Middle frontal gyrus (tissue), 1 donor: ENCODE measurements around the gene MBTPS1.

Experiments used
- DNase-seq: peaks from one replicate; pipeline ENCODE4 v3.0.0-alpha.2; 2015; ENCODE audit warnings: low spot score; ENCODE audit errors: extremely low spot score

Gene MBTPS1

DNA sequence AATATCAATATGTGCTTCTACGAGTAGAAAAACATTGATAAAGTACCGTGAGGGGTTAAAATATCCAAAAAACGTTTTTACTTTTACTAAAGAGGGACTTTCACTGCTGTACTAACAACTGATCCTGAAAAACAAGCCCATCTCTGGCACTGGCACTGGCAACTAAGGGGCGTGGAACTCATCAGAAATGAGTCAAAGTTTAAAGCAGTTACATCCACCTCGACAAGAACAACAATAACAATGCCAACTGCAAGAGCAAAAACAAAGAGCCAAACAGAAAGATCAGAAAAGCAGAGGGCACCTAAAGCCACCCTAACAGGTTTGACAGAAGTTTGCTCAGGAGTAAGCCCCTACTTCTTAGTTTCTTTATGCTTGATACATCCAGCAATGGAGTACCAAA lies 13.1 kb downstream of the MBTPS1 start:
- no peak for DNase-seq

DNA sequence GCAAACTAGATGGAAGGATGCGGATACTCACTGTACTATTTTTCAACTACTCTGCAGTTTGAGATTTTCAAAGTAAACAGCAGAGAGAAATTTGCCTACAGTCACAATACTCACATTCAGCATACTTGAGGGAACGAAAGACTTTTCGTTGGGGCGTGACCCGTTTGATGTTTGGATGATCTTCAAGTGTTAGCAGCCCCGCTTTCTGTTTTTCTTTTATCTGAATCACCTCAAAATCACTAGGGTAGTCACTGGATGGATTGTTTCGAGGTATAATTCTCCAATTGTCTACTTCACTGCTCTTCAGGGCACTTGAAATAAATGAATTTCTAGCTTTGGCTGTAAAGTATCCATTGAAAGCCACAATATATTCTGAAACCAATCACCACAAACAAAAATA lies 17.8 kb downstream of the MBTPS1 start:
- no peak for DNase-seq

DNA sequence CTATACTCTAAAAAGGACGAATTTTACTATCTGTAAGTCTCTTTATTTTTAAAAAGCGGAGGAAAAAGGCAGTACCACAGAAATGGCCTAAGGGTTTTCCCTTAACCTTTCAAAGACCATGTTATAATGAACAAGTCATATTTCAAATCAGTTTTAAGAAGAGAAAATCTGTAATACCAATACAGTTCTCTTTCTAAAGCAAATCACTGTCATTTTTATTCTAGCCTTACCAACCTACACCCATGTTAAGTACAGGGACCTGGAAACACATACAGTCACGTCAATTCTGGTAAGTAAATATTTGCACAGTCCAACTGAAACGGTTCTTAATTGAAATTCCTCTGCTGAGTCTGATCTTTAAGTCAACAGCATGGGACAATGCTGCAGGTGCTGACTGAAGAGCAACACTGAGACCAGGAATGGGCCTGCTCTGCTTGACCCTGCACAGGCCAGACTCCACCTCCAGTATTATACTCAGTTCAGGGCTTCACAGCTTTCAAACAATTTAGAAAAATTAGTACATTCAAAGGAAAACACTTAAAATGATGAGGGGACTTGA lies 20.2 kb downstream of the MBTPS1 start:
- DNase-seq = no peak

DNA sequence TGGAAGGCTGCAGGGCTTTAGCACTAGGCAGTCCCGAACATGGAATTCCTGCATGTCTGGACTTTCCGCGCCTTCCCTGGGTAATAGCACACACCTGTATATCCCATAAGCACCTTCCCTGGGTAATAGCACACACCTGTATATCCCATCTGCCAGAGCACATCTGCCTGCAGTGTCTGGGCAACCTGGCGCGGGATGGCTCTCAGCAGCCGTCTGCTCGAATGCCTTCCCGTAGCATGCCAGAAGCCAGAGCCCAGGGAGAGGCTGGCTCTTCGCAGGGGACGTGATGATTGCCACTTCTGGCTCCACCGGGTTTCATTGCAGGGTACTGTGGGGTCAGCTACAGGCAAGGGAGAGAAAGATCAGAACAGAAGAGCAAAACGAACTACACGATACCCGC lies 21.3 kb downstream of the MBTPS1 start:
- DNase-seq = no peak

DNA sequence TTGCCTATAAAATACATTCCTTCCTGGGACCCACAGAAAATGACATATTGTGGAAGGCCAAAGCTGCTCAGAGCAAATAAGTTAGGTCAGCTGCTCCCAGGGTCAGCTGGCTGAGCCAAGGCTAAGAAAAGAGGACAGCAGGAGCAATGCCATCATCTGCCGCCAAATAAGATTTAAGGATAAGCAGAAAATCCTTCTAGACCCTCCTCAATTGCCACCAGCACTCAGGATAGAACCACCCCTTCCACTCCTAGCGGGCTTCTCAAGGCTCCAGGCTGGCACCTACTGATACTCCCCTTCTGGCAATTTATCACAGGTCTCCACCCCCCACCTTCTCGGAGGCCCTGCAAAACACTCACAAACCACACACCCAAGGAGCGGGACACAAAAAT lies 22.9 kb downstream of the MBTPS1 start:
- DNase-seq = no peak

DNA sequence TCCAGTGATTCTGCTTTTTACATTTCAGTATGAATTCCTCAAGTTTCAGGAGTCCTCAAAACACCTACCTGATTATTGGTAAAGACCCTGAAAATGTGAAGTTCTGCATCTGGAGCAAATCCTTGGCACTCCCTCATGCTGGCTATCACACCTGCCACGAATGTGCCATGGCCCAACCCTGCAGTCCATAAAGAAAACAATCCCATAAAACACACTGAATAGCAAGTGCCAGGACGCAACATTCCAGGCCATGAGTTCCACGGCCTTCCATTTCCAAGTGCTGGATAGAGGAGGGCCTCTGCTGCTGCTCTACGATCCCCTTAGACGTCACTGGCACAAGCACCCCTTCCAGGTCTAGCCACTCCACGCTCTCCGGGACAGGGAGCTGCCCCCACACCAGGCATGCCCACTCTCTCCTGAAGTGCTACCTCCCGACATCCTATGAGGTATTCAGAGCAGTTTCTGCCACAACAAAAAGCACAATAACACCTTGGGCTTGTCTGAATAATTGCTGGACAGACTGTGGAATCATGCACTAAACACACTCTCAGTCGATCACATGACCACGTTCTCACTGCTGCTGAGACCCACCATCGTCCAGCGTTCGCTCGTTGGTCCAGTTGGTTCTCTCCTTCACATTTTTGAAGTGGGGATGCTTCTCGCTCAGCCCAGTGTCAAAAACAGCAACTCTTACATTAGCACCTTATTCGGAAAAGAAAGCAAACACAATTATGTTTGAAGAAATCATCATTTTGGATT lies 23.4 kb downstream of the MBTPS1 start:
- no peak for DNase-seq

DNA sequence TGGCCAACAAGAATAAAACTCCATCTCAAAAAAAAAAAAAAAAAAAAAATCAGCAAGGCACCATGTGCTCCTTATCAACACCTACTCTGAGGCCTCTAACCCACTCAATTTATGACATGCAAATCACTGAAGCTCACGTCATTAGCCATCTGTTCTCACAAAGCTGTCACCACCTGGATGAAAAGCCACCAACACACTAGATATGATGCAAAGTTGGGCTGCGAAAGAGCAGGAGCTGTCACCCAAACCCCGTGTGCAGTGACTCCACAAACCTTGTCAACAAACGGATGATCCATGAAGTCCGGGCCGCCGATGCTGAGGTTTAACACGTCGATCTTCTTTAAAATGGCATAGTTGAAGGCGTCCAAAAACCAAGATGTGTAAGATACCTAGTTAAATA lies 25.3 kb downstream of the MBTPS1 start:
- no peak for DNase-seq

DNA sequence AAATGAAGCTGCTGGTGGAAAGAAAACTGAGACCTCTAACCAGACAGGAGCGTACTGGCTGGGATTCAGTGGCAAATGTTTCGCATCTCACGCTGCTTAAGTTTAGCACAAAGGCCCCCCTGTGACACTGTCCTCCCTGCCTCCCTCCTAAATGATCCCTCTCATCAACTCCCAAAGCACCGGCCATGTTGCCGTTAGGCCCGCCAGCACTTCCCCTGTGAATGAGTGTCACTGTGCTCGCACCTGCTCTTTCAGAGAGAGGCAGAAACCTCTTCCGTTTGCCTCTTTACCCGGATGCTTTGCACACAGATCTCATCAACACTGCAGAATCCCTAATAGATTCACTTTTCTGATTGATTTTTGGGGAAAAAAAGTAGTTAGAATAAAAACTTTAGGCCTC lies 26.5 kb downstream of the MBTPS1 start:
- DNase-seq = no peak

DNA sequence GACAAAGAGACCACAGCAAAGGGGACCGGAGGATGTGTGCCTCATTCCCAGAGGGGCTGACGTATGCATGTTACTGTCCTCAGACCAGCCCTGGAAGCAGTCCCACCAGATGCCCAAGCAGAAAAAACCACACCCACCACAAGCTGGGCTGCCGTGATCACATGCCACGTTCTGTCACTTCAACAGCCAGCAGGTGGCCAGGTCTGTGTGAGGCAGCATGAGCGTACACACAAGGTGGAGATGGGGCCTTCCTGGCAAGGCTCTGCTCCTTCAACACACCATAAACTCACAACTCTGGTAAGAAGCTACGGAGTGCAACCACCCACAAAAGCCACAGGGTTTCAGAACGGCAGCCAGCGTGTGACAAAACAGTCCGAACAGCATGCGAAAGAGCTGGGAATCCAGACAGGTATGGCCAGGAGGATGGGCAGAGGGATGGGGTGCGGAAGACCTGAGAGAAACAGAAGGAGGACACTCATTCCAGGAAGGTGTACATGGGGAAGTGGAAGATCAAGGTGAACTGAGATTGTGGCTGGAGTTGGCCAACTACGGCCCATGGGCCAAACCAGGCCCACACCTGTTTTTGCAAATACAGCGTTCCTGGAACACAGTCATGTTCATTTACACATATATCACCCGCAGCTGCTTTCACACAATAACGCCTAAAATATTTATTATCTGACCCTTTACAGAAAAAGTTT lies 27.9 kb downstream of the MBTPS1 start:
- no peak for DNase-seq

DNA sequence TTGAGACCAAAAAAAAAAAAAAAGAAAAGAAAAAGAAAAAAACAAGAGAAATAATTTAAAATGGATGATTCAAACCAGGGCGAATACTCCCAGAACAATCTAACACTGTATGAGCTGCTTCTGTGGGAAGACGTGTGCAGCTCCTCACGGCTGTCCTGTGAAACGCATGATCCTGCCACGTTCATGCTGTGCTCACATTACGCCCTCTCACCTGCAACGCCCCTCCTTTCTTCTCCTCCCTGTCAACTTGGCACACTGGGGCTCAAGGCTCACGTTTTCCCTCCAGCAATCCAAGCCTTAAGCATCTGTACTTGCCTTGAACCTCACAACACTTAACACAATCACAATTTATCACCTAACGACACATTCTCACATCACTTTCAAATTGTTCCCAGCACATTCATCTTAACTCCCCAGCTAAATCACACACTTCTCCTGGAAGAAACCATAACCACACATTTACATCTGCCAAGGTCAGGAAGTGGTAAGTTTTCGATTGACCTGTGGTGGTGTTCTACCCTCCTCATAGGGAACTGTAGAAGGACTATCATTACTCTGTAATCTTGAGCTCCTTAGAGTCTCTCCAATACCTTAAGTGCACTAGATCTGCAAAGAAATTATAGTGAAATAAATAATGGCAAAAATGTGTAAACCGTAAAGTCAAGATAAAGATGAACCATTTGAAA lies 29.1 kb downstream of the MBTPS1 start:
- DNase-seq = no peak

DNA sequence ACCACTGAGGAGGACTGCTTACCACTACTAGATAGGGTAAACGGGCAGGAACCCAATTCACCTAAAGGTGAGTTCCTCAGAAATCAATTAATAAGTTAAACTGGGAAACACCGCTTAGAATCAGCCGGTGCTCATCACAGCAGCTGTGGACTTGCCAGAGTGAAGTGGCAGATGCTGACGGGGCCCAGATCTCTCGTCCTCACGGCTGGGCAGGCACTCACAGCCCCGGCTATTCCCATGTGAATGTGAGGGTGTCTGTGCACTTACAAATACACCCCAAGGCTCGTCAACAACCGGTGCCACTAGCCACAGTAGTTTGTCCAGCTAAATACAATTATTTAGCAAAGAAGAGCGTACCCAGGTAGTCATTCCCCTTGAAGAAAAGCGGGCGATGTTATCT lies 29.7 kb downstream of the MBTPS1 start:
- DNase-seq = no peak

DNA sequence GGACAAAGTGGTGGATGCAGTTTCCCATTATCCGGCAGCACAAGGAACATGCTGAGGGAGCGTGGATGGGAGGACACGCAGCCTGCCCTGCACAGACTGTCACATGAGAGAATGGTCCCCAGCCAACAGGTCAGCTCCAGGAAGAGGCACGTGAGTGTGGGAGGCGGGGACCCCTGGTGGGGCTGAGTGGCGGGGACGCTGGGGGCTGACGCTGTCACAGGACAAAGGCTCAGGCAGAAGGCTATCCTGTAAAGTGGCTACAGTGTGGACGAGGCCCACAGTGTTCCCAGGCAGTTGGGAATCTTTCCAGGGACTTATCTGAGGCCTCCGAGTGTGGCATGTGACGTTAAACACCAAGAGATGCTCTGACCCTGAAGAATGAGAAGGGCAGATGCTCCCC lies 30.4 kb downstream of the MBTPS1 start:
- no peak for DNase-seq

DNA sequence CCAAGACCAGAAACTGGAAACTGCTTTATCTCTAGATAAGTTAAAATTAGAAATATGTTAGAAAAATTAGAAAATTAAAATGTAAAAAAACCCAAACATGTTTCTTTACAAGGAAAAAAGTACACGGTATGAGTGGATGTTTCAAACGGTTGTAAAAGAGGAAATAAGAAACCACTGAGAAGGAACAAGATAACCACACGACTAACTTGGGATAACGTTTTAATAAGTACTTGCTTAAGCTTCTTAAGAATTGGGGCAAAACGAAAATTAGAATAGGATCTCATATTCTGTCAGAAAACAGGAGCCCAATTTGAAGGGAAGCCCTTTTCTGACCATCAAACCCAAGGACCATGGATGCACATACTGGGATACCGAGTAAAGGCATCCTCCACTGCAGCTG lies 31.0 kb downstream of the MBTPS1 start:
- DNase-seq = no peak

DNA sequence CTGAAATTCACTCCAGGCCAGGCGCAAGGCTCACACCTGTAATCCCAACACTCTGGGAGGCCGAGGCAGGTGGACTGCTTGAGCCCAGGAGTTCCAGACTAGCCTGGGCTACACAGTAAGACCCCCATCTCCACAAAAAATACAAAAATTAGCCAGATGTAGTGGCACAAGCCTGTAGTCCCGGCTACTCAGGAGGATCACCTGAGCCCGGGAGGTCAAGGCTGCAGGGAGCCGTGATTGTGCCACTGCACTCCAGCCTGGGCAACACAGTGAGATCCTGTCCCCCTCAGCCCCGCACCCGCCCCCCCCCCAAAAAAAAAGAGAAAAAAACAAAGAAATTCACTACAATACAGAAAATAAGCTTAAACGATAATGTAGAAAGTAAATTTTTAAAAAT lies 31.5 kb downstream of the MBTPS1 start:
- DNase-seq = no peak

DNA sequence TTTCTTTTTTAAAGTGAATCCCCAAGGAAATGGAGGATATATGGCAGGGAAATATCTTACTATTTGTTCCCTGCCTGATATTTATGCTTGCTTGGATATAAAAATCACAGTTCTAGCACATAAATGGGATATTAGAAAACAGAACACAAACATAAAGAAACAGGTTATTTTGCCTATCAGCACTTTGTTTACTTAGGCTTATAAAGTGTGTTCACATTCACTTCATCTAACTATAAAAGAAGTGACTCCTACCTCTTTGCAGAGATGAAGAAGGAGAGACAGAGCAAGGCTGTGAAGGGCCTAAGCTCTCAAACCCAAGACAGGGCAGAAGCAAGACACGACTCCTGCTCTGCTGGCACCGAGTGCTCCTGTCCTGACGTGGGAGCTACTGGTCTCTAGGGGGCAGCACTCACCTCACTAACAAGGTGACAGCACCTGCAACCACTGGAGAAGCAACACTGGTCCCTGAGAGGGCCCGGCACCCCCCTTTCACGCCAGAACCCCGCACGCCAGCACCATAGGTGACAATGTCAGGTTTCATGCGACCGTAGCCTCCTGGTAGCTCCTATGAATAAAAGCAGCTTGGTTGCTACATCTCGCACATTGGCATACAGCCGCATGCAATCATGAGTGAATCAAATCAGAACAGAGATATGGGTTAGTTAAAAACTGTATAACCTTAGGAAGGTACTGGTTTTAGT lies 32.0 kb downstream of the MBTPS1 start:
- no peak for DNase-seq

DNA sequence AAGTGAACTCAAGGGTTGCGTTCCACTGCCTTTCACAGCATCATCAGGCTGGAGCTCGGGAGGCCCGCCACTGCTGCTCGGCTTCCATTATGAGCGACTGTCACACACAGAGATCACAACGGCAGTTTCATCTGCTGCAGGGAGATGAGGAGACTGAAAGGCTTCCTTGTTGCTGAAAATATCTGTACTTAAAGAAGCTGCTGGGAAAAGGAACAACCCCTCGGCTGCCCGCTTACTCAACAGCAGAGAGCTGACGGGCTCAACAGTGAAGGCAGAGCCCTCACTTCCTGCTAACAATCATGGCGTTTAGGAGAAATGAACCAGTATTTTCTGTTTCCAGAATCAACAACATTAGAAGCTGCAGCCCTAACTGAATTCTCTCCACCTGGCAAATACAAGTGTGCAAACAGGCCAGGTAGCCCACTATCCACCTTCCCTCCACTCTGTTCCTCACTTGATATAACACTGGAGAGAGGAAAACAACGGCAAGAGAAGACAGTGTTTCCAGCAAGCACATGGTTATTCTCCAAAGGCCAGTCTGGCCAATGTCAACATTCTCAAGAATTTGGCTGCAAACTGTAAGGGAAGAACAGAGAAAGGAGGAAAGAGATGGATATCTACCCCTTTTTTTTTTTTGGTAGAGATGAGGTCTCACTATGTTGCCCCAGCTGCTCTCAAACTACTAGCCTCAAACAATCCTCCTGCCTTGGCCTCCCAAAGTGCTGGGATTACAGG lies 33.7 kb downstream of the MBTPS1 start:
- DNase-seq = no peak

DNA sequence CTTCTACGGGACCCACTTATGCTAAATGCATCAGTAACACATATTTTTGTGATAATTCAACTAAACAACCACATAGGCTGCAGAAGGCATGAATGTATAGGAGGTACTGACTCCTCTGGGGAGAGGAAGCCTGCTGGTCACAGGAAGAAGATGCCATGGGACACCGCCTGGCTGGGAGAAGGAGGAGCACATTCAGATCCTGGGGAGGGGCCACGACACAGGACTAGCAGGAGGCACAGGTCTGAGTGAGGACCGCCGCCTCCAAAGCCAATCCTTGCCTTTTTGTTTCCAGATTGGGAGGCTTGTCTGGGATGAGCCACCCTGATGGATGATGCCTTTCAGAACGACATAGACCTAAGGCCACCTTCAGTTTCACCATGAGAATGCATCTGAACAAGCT lies 34.6 kb downstream of the MBTPS1 start:
- DNase-seq = no peak

DNA sequence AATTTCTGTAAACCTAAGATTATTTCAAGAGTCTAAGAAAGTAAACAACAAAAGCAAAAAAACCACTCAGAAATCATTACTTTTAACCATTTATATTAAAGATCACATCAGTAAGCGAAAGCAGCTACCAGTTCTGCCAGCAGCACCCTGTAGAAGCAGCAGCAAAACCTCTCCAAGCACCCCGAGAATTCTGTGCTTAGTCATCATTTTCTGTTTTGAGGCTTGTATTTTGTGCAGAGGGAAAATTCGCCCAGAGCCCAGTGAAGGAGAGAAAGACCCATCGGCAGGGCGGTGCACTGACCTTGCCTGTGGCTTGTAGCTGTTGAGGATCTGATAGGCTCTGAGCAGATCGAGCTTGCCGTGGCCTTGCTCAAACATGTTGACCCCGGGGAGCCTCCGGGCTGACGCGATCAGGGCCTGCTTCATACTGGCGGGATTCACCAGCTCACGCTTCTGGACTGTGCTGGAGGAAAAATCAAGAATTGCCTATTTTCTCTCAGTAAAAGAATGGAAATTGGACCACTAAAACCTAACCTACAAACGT lies 35.2 kb downstream of the MBTPS1 start:
- DNase-seq = no peak

DNA sequence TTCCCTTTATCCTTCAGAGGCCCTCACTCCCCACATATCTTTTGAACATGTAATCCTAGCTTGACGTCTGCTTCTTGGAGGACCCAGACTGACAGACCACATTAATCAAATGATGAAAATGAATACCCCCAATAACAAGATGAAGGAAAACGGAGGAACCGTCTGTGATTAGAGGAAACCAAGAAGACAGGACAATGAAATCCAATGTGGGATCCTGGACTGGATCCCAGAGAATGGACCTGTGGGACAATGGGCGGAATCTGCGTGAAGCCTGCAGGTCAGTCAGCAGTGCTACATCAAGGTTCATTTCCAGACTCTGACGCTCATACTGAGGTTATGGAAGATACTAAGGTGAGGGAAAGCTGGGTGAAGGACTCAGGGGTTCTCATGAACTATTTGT lies 35.9 kb downstream of the MBTPS1 start:
- no peak for DNase-seq

DNA sequence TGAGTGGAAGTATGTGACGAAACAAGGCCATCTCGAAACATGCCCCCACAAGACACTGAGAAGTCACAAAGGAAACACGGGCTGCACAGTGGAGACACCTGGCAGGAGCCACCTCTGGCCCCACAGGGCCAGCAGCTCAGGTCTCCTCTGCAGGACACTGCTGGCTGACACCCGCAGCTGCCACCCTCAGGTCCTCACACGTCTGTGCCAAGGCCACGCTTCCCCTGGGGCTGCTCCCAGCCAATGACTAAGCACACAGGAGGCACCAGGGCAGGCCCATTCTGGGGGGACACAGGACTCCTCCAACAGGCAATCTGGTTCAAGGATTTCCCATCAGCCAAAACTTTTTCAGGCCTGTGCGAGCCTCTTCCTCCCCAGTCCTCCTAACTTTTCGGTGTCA lies 36.4 kb downstream of the MBTPS1 start:
- DNase-seq = no peak

DNA sequence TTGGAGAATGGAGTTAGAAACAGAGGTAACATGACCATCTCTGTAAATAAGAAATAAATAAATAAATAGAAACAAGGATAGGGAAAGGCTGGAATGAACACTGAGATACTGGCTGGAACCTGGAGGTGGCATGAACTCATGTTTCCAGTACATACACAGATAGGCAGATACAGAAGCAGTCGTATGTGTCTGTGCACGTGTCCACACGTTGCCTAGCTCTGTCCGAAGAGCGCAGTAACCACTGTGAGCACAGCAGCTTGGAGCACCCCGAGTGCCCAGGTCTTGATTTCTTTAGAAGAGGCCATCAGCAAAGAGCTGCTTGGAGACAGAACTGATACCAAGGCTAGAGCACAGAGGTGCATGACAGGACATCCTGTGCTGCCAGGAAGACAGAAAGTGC lies 37.1 kb downstream of the MBTPS1 start:
- DNase-seq = no peak
